SK-N-SH treated with all-trans-retinoic acid at 6 μM for 48 hours (cell line): ENCODE measurements around the gene SUN5.

ENCODE experiments used
- ATAC-seq: fragments of 200-7000 bp; cut with Tn5 transposase; 3 replicates; pipeline ENCODE4 v1.9.1; 2020; ENCODE audit warnings: mild to moderate bottlenecking, moderate library complexity
- ARNTL ChIP-seq: fragments of 450-650 bp; formaldehyde crosslinking; IDR thresholded peaks from 2 replicates; pipeline ENCODE4 v1.5.0; 2020; ENCODE audit warnings: low read depth, mild to moderate bottlenecking, moderate library complexity, borderline replicate concordance
- BACH2 ChIP-seq: fragments of 250-450 bp; sonication (Bioruptor Pico); IDR thresholded peaks from 2 replicates; pipeline ENCODE4 v1.9.0; 2021; ENCODE audit warnings: mild to moderate bottlenecking, borderline replicate concordance
- CREB5 ChIP-seq: fragments of 250-450 bp; sonication (Bioruptor Pico); IDR thresholded peaks from 2 replicates; pipeline ENCODE4 v1.5.1; 2020; ENCODE audit warnings: low read depth, mild to moderate bottlenecking, moderate library complexity
- CSDC2 ChIP-seq: fragments of 250-450 bp; sonication (Bioruptor Pico); IDR thresholded peaks from 2 replicates; pipeline ENCODE4 v1.5.0; 2020; ENCODE audit warnings: mild to moderate bottlenecking, moderate library complexity
- ESRRG ChIP-seq: fragments of 250-450 bp; sonication (Bioruptor Pico); IDR thresholded peaks from 2 replicates; pipeline ENCODE4 v1.6.1; 2021; ENCODE audit warnings: mild to moderate bottlenecking
- GLIS3 ChIP-seq: fragments of 250-450 bp; sonication (Bioruptor Pico); IDR thresholded peaks from 2 replicates; pipeline ENCODE4 v1.5.0; 2020; ENCODE audit warnings: mild to moderate bottlenecking, moderate library complexity
- ISL1 ChIP-seq: fragments of 250-450 bp; sonication (Bioruptor Pico); IDR thresholded peaks from 2 replicates; pipeline ENCODE4 v2.1.2; 2022; ENCODE audit warnings: mild to moderate bottlenecking, moderate library complexity
- OSR1 ChIP-seq: fragments of 250-450 bp; sonication (Bioruptor Pico); IDR thresholded peaks from 2 replicates; pipeline ENCODE4 v1.8.0; 2022; ENCODE audit warnings: moderate library complexity, mild to moderate bottlenecking, inconsistent platforms
- PATZ1 ChIP-seq: fragments of 250-450 bp; sonication (Bioruptor Pico); IDR thresholded peaks from 2 replicates; pipeline ENCODE4 v1.8.0; 2020; ENCODE audit warnings: mild to moderate bottlenecking, moderate library complexity, borderline replicate concordance
- POU6F1 ChIP-seq: fragments of 250-450 bp; sonication (Bioruptor Pico); IDR thresholded peaks from 2 replicates; pipeline ENCODE4 v1.8.0; 2021; ENCODE audit warnings: low read depth, mild to moderate bottlenecking, moderate library complexity, borderline replicate concordance
- TOX ChIP-seq: fragments of 250-450 bp; sonication (Bioruptor Pico); IDR thresholded peaks from 2 replicates; pipeline ENCODE4 v1.8.0; 2021; ENCODE audit warnings: mild to moderate bottlenecking, moderate library complexity, borderline replicate concordance
- ZC3H10 ChIP-seq: fragments of 250-450 bp; sonication (Bioruptor Pico); IDR thresholded peaks from 2 replicates; pipeline ENCODE4 v1.5.1; 2021; ENCODE audit warnings: mild to moderate bottlenecking, moderate library complexity
- ZFP3 ChIP-seq: fragments of 250-450 bp; sonication (Bioruptor Pico); IDR thresholded peaks from 2 replicates; pipeline ENCODE4 v1.5.0; 2020; ENCODE audit warnings: mild to moderate bottlenecking, moderate library complexity
- ZFP30 ChIP-seq: fragments of 450-650 bp; formaldehyde crosslinking; IDR thresholded peaks from 2 replicates; pipeline ENCODE4 v1.5.0; 2022; ENCODE audit warnings: mild to moderate bottlenecking, moderate library complexity
- ZNF565 ChIP-seq: fragments of 450-650 bp; formaldehyde crosslinking; conservative IDR thresholded peaks from 2 replicates; pipeline ENCODE4 v1.5.0; 2020; ENCODE audit warnings: low read depth, mild to moderate bottlenecking, moderate library complexity
- ZNF70 ChIP-seq: fragments of 450-650 bp; formaldehyde crosslinking; IDR thresholded peaks from 2 replicates; pipeline ENCODE4 v1.5.0; 2020; ENCODE audit warnings: mild to moderate bottlenecking, moderate library complexity
- ZNF8 ChIP-seq: fragments of 450-650 bp; formaldehyde crosslinking; IDR thresholded peaks from 2 replicates; pipeline ENCODE4 v1.5.0; 2020; ENCODE audit warnings: mild to moderate bottlenecking, moderate library complexity
- TF ChIP-seq, protein P1 (sequence below): fragments of 250-450 bp; sonication (Bioruptor Pico); IDR thresholded peaks from 2 replicates; pipeline ENCODE4 v1.5.1; 2021; ENCODE audit warnings: mild to moderate bottlenecking, moderate library complexity

The SUN5 gene

DNA sequence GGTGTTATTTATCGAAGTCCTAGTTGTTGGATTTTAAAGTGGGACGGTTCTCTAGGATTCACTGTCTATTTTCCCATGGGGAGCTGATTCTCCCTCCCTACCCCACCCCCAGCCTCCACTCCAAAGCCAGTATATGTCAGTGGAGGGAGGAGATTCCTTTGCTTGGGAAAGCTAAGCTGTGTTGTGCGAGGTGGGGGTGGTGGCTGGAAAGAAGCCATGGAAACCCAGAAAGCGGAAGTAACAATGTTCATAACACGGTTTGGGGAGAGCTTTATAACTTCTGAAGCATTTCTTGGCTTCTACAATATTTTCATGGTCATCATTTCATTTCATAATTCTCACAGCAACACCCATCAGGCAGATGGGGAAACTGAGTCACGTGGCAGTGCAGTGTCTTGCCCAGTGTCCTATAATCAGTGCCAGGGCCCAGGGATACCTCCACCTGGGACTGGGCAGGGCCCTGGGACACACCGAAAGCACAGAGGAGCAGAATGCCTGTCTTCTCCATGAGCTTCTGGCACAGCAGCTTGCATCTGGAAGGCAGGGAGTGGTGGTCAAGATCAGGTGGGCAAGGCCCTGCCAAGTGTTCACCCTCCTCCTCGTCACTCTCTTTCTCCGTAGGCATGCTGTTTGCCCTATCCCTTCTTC lies 4.5 kb downstream of the SUN5 start:
- TF ChIP-seq BACH2 (CRISPR knock-in tag) (no peak), TOX (CRISPR knock-in tag) (no peak), CSDC2 (CRISPR knock-in tag) (no peak), ESRRG (CRISPR knock-in tag) (no peak), GLIS3 (CRISPR knock-in tag) (no peak), OSR1 (CRISPR knock-in tag) (no peak)
- TF ChIP-seq, protein P1, sequence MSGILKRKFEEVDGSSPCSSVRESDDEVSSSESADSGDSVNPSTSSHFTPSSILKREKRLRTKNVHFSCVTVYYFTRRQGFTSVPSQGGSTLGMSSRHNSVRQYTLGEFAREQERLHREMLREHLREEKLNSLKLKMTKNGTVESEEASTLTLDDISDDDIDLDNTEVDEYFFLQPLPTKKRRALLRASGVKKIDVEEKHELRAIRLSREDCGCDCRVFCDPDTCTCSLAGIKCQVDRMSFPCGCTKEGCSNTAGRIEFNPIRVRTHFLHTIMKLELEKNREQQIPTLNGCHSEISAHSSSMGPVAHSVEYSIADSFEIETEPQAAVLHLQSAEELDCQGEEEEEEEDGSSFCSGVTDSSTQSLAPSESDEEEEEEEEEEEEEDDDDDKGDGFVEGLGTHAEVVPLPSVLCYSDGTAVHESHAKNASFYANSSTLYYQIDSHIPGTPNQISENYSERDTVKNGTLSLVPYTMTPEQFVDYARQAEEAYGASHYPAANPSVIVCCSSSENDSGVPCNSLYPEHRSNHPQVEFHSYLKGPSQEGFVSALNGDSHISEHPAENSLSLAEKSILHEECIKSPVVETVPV (CRISPR knock-in tag), result no peak
- no peak for ATAC-seq

- no peak for ATAC-seq
- TF ChIP-seq ZNF70 (CRISPR knock-in tag) (no peak), ARNTL (CRISPR knock-in tag) (no peak), ZC3H10 (CRISPR knock-in tag) (no peak), OSR1 (CRISPR knock-in tag) (no peak), GLIS3 (CRISPR knock-in tag) (no peak), ZNF565 (CRISPR knock-in tag) (no peak)
- TF ChIP-seq, protein P1 (CRISPR knock-in tag), result no peak
Observed at GRCh38 chr20:32997431-32997830, 6.8 kb downstream of the SUN5 start.

DNA sequence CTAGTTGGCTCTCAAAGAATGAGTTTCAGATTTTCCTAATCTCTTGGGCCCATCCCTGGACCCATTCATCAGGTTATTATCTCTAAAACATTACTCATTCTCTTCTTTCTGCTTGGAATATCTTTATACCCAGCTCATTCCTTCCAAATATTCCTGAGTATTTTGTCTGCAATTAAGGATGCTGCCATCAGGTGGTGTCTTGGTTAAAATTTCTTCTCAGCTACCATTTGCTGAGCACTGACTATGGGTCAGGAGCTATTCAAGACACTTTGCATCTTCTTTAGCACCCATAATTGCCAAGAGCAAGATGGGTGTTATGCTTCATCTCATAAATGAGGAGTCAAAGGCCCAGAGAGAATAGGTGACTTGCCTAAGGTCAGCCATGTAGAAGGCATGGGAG lies 8.4 kb downstream of the SUN5 start:
- TF ChIP-seq CREB5, result no peak
- no peak for TF ChIP-seq ZNF70 (CRISPR knock-in tag)
- TF ChIP-seq GLIS3 (CRISPR knock-in tag), result no peak
- TF ChIP-seq BACH2 (CRISPR knock-in tag), result no peak
- TF ChIP-seq OSR1 (CRISPR knock-in tag), result no peak
- TF ChIP-seq TOX (CRISPR knock-in tag), result no peak
- no peak for TF ChIP-seq ARNTL (CRISPR knock-in tag)
- TF ChIP-seq POU6F1 (CRISPR knock-in tag), result no peak
- no peak for TF ChIP-seq ISL1
- no peak for TF ChIP-seq ESRRG (CRISPR knock-in tag)
- TF ChIP-seq ZFP3 (CRISPR knock-in tag), result no peak
- no peak for TF ChIP-seq ZC3H10 (CRISPR knock-in tag)
- no peak for TF ChIP-seq ZFP30 (CRISPR knock-in tag)
- TF ChIP-seq ZNF8 (CRISPR knock-in tag), result no peak
- no peak for ATAC-seq

DNA sequence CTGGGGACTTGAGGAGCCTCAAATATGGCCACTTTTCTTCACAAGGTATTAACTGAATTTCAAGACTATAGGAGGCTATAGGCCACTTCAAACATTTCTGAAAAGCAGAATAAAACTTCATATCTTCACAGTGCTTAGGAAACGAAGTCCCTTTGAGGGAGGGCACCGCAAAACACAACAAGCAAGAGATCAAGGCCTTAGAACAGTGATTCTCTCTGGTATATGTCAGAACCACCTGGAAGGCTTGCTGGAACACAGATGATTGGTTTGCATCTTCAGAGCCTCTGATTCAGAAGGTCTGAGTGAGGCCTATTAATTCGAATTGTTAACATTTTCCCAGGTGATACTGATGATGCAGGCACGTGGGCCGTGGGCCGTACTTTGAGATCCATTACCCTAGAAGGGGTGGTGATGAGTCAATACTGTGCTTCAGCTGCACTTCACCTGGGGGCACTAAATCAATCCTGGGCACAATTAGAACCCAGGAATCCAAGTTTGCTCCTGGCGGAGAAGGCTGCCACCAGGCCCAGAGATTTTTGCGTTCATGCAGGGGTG lies 10.7 kb downstream of the SUN5 start:
- TF ChIP-seq ZNF565 (CRISPR knock-in tag), result no peak
- TF ChIP-seq PATZ1, result no peak
- no peak for TF ChIP-seq OSR1 (CRISPR knock-in tag)
- no peak for TF ChIP-seq ARNTL (CRISPR knock-in tag)
- TF ChIP-seq POU6F1 (CRISPR knock-in tag), result no peak
- TF ChIP-seq, protein P1 (CRISPR knock-in tag), result no peak
- ATAC-seq, result no peak
